Measurements from ENCODE around the gene MARS1.

MARS1 gene

DNA sequence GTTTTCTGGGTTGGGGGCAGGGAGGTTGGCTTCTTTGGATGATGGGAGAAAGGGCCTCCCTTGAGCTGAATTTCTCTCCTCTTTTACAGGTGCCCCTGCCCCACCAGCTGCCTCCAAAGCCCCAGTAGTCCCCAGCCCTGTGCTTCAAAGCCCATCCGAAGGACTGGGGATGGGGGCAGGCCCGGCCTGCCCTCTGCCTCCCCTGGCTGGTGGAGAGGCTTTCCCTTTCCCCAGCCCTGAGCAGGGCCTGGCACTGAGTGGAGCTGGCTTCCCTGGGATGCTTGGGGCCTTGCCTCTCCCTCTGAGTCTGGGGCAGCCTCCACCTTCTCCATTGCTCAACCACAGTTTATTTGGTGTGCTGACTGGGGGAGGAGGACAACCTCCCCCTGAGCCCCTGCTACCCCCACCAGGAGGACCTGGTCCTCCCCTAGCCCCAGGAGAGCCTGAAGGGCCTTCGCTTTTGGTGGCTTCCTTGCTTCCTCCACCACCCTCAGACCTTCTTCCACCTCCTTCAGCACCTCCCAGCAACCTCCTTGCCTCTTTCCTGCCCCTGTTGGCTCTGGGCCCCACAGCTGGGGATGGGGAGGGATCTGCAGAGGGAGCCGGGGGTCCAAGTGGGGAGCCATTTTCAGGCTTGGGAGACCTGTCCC lies 38.7 kb downstream of the MARS1 start:
- FAIRE-seq = no peak
- no peak for DNase-seq (ENCODE audit: insufficient read length, low spot score)

- DNase-seq (ENCODE audit: insufficient read length, low spot score) (no peak), FAIRE-seq (no peak)
Measured at GRCh38 chr12:57527184-57527583, 39.3 kb downstream of the MARS1 start.

DNA sequence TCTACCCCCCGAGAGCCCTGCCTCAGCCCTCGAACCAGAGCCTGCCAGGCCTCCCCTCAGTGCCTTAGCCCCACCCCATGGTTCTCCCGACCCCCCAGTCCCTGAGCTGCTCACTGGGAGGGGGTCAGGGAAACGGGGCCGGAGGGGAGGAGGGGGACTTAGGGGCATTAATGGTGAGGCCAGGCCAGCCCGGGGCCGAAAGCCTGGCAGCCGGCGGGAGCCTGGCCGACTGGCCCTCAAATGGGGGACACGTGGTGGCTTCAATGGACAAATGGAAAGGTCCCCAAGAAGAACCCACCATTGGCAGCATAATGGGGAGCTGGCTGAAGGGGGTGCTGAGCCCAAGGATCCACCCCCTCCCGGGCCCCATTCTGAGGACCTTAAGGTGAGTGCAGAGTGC lies 40.3 kb downstream of the MARS1 start:
- DNase-seq (ENCODE audit: insufficient read length, low spot score) (no peak), FAIRE-seq (no peak)

GRCh38 chr12:57528831-57529555 lies 41.1 kb downstream of the MARS1 start:
- DNase-seq (ENCODE audit: insufficient read length, low spot score) (no peak), FAIRE-seq (no peak)

- no peak for DNase-seq (ENCODE audit: insufficient read length, low spot score)
- no peak for FAIRE-seq
Measured at GRCh38 chr12:57529831-57530230, 42.0 kb downstream of the MARS1 start.

DNA sequence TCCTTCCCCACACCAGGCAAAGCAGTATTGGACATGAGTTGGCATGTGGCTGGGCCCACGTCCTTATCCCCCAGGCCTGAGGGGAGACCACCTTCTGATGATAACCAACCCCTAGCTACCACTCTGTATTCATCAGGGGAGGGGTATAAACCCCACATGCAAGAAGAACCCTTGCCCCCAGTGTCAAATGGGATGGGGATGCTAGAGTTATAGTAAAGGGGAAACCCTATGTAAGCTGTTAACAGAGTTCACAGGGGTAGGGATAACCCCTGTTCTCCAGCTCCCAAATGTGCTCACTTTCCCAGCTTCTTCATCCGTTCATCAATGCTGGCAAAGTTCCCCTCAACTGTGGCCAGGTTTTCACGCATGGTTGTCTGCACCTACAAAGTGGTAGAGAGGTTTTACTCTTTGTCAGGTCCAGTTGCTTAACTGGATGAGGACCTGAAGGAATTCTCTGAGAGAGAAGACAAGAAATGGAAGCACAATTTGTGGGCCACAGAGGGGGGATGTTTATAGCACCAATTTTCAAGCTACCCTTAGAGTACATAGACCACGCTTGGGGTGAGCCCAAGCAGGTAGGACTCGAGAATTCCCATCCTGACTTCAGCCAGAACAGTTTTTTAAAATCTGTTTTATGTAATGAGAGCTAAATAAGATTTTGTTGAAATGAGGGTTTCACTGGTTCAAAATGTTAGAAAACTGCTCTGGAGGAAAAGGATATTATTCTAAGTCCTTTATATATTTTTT lies 42.7 kb downstream of the MARS1 start:
- DNase-seq (ENCODE audit: insufficient read length, low spot score) (no peak), FAIRE-seq (no peak)

DNA sequence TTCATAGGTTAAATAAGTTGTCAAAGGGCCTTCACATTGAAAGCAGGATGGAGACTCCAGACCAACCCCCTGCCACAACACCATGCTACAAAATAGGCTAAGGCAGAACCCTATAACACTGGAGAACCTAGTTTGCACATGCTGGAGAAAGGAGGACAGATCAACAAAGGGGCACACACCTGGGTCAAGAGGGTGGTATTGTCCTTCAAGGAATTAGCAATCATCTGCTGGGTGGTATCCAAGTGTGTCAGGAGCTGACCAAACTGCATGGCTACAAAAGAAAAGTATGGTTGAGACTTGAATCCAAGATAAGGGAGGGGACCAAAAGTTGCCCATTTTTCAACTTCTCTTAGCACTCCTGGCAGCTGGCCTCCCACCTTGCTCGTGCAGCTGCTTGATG lies 44.0 kb downstream of the MARS1 start:
- DNase-seq (ENCODE audit: insufficient read length, low spot score) = no peak
- no peak for FAIRE-seq

DNA sequence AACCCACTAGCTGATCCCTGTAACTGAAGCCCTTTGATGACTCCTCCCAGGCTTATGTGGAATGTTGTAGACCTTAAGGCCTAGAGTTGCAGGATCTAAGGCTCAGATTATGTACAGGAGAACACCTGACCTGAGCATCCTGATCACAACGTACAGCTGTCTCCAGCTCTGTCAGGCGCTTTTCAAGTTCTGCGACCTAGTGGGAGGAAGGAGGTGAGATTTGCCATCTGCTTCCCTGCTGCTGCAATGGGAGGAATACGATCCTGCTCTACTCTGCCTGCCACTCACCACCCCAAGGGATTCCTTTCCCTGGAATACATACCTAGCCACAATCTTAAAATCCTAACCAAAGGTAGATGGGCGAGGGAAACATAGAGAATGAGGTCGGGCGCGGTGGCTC lies 45.2 kb downstream of the MARS1 start:
- no peak for DNase-seq (ENCODE audit: insufficient read length, low spot score)
- no peak for FAIRE-seq

GRCh38 chr12:57534250-57534649 lies 46.4 kb downstream of the MARS1 start:
- FAIRE-seq = no peak
- DNase-seq (ENCODE audit: insufficient read length, low spot score) = no peak

DNA sequence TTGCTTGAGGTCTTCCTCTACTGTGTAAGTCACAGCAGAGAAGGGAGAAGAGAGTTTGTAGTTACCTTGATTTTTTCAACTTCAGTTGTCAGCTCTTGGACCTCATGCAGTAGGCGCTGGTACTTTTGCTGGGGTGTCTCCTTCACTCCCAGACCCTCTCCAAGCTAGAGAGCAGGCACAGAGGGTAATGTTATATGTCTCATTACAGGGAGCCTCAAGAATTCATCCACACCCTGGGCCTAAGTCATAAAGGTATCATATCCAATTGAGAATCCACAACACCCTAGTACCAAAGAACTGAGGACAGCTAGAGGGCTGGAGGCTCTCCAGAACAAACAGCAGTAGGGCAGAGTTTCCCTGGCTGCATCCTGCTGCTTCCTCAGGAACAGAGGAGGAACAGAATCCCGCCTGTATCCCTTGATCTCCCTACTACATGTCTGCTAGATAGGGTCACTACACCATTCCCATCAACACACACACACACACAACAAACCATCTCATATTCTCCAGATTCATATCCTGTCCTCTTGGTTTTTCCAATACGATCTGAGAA lies 47.2 kb downstream of the MARS1 start:
- FAIRE-seq = no peak
- no peak for DNase-seq (ENCODE audit: insufficient read length, low spot score)

DNA sequence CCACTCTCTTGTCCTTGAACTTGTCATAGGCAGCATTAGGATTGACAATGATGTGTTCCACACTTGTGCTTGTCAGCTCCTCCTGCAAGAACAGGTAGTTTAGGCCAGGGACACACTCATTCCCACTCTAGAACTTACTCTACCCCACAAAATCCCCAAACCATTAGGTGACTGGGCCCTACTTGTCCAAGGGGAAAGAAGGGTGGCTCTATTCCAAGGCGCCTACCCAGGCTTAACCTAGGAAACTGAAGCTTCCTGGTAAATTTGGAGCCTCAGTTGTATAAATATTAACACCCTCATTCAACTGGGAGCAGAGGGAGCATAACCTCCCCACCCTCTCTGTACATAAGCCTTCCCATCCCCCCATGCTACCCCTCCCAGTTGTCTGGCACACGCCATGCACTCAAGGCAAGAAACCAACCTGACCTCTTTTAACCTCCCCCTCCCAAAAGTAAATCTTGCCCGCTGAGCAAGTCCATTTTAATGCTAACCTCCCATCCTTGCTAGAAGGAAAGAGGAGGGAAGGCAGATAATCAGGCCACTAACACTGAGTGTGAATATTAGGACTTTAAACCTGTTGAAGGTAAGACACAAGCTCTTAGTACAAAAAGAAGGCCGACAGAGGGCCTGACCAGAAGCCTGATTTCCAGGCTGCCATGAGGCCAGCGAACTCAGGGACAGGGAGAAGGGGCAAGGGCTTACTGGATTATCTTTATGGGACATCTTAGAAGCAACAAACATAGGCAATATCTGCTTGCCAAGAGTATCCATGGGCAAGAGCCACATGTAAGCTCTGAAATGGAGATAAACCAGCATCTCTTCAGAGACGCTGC lies 48.1 kb downstream of the MARS1 start:
- no peak for FAIRE-seq
- DNase-seq (ENCODE audit: insufficient read length, low spot score) = no peak

GRCh38 chr12:57536597-57536942 lies 48.7 kb downstream of the MARS1 start:
- FAIRE-seq (no peak), DNase-seq (ENCODE audit: insufficient read length, low spot score) (no peak)

- FAIRE-seq = no peak
Measured at GRCh38 chr12:57539134-57539768, 51.4 kb downstream of the MARS1 start.

DNA sequence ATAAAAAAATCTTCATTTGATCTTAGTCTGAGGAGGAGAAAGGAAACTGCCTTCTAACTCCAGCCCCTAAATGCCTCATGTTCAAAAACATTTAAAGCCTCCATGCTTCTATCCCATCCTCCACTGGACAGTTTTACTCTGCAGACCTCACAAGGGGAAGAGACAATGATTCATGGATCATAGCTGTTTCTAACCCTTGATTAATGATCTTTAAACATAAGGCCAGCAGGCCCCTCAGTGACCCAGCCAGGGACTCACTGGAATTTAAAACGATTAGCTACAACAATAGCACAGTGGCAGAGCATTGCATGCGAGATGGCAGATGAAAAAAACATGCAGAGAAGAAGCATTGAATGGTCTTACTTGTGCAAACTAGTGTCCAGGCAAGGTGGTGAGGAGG lies 53.1 kb downstream of the MARS1 start:
- DNase-seq (ENCODE audit: insufficient read length, low spot score) = no peak
- FAIRE-seq = no peak

More at GRCh38 chr12:57539134-57539768, 51.4 kb downstream of the MARS1 start:
- DNase-seq (ENCODE audit: insufficient read length, low spot score) = no peak

DNA sequence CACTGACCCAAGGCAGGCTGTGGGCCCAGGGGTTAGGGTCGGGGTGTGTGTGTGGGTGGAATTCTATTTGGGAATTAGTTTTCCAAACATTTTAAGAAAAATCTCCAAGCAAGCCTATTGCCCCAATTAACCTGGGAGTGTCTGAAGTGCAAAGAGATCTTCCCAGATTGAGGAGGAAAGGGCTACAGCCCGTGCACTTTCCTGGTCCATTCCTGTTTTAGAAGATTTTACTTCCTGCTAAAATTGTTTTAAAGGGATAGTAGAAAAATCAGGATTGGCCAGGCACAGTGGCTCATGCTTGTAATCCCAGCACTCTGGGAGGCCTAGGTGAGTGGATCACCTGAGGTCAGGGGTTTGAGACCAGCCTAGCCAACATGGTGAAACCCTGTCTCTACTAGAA lies 53.8 kb downstream of the MARS1 start:
- no peak for DNase-seq (ENCODE audit: insufficient read length, low spot score)
- no peak for FAIRE-seq

DNA sequence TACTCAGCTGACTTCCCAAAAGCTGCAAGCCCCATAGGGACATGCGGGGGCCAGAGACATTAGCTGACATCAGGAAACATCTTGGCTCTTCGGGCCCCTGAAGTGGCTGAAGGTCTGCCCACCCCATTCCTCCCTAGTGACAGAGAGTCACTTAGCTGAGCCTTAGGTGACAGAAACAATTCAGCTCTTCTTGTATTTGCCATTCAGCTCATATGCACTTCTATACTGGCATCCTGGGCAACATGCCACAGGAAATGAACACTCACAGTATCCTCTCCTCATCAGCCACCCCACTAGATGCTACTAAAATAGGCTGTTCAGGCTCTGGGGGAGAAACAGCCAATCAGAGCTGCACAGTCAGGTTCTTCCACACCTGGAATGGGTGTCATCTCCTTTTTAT lies 55.7 kb downstream of the MARS1 start:
- DNase-seq (ENCODE audit: insufficient read length, low spot score) = no peak
- no peak for FAIRE-seq

GRCh38 chr12:57545809-57546437 lies 58.1 kb downstream of the MARS1 start:
- no peak for DNase-seq (ENCODE audit: insufficient read length, low spot score)
- no peak for FAIRE-seq

DNA sequence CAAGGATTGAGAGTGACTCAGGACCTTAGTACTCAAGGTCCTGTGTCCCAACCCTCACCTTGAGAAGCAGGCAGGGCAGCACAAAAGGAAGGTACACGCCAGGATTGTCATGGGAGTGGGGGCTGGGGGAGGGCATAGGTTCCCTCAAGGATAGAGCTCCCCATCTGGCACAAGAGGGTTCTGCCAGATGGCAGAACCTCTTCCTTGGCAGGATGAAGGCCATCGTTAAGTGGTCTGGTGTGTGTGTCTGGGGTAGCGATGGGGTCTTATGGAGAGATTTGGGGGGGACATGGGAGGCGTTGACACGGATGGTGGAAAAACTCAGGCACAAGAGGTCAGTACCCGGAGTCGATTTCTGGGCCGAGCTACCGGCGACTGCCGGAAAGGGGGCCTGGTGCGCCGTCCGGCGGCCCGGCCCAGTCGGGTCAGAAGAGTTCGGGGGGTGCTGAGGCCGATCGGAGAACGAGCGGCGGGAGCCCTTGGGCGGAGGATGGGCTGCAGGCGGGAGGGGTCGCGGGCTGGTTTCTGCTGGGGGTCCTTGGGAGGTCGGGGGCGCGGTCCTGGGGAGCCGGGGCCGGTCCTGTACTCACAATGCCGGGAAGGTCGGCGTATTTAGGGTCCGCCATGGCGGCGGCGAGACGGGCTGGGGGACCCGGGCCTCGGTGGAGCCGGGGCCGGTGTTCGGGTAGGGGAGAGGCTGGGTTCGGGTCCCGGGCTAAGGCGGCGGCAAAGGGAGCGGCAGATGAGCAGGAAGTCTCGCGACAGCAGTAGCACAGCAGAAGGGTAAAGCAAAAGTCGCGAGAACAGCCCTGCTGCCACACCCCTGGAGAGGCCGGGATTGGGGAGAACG lies 58.8 kb downstream of the MARS1 start, which contains the start of gene DCTN2:
TSS of gene DCTN2 (minus strand) at position 755 of the 850 bp plus-strand sequence. CDS start at position 626, 129 bp downstream.
- FAIRE-seq (peak; percentile 94), DNase-seq (ENCODE audit: insufficient read length, low spot score) (peak; percentile 99)
